K562 (cell line): ENCODE measurements around the gene ANO4. TPM values are rescaled to one million over a fixed set of nuclear protein-coding genes. Genes with fewer than 3 reads are reported as not detected.

Source experiments
- ATAC-seq: fragments of 200-7000 bp; cut with Tn5 transposase; 3 replicates; pipeline ENCODE4 v1.9.1; 2020; ENCODE audit warnings: moderate library complexity
- BruUV-seq: library from RNA; stranded (reverse); fragments of 400-500 nt; replicated peaks from 2 replicates; lab custom pipeline; 2021; lab: Mats Ljungman, UMichigan
- CTCF ChIA-PET: fragments of 300-600 bp; formaldehyde crosslinking; extraction: SDS; loops from one replicate; lab custom pipeline; 2021; ENCODE audit warnings: low intra/inter-chr PET ratio; lab: Yijun Ruan, JAX
- POLR2A ChIA-PET: fragments of 300-600, 350-650 bp; sonication (Branson Sonifier 250); formaldehyde crosslinking; extraction: SDS; loops from one replicate; lab custom pipeline; 2021; ENCODE audit warnings: antibody characterized with exemption, inconsistent platforms; lab: Yijun Ruan, JAX
- DNase-seq, 4 experiments: peaks; one replicate each; pipeline versions ENCODE4 v3.0.0 to v3.0.0-alpha.2; 2011 to 2018; ENCODE audit warnings: low spot score in 3 of 4, mixed read lengths in 3 of 4; ENCODE audit errors: extremely low read depth in 1 of 4
- FAIRE-seq: peaks from 2 replicates; lab custom pipeline; 2011; peaks lifted over from hg19 to GRCh38; lab: Jason Lieb, UNC
- H2AFZ ChIP-seq: 2 replicates; pipeline ENCODE4 v1.6.0; 2011; ENCODE audit warnings: low read depth, low read length, control low read depth, inconsistent platforms
- H3K27ac ChIP-seq: fragments of 200-600 bp; 3 replicates; pipeline ENCODE4 v1.8.0; 2011; ENCODE audit warnings: low read depth, mild to moderate bottlenecking, control low read depth, inconsistent platforms, low read length, moderate library complexity, mixed read lengths; ENCODE audit errors: extremely low read depth
- H3K27me3 ChIP-seq, 2 experiments: fragments of 300-600 bp in 1 of 2; 2 replicates in 1 of 2; 3 replicates in 1 of 2; pipeline versions ENCODE4 v1.6.0 to v1.8.0; 2011; ENCODE audit warnings: inconsistent platforms in 2 of 2, low read length in 2 of 2, mild to moderate bottlenecking in 1 of 2, mixed read lengths in 1 of 2, moderate library complexity in 1 of 2; ENCODE audit not compliant: control insufficient read depth in 2 of 2, insufficient read depth in 2 of 2
- H3K36me3 ChIP-seq: fragments of 300-600 bp; 3 replicates; pipeline ENCODE4 v1.8.0; 2011; ENCODE audit warnings: mild to moderate bottlenecking, low read length, inconsistent platforms; ENCODE audit not compliant: control insufficient read depth, insufficient read depth
- H3K4me1 ChIP-seq, 2 experiments: fragments of 200-600 bp in 1 of 2; replicated peaks in 1 of 2; 2 replicates in 1 of 2; 3 replicates in 1 of 2; pipeline versions ENCODE4 v1.5.1 to v1.8.0; 2011; ENCODE audit warnings: inconsistent platforms in 2 of 2, low read length in 2 of 2, mild to moderate bottlenecking in 1 of 2, mixed read lengths in 1 of 2, moderate library complexity in 1 of 2; ENCODE audit not compliant: control insufficient read depth in 2 of 2, insufficient read depth in 2 of 2
- H3K4me2 ChIP-seq: 2 replicates; pipeline ENCODE4 v1.6.1; 2011; ENCODE audit warnings: low read length, control low read depth, inconsistent platforms, mixed read lengths; ENCODE audit not compliant: insufficient read depth
- H3K4me3 ChIP-seq: fragments of 200-600 bp; sonication (generic), shearing (Covaris generic); 2 replicates; pipeline ENCODE4 v1.5.1; 2016; ENCODE audit warnings: control low read depth, inconsistent platforms
- H3K79me2 ChIP-seq: fragments of 200-600 bp; 3 replicates; pipeline ENCODE4 v1.8.0; 2011; ENCODE audit warnings: low read length, inconsistent platforms; ENCODE audit not compliant: control insufficient read depth, insufficient read depth
- H3K9ac ChIP-seq, 2 experiments: 2 replicates each; pipeline versions ENCODE4 v1.6.0 to v1.6.1; 2011; ENCODE audit warnings: low read depth in 2 of 2, low read length in 2 of 2, control low read depth in 1 of 2, inconsistent platforms in 1 of 2, mild to moderate bottlenecking in 1 of 2, mixed read lengths in 1 of 2; ENCODE audit not compliant: insufficient read depth in 1 of 2
- H3K9me1 ChIP-seq: one replicate; pipeline ENCODE4 v1.6.0; 2011; ENCODE audit warnings: inconsistent platforms, mild to moderate bottlenecking, low read length, moderate library complexity; ENCODE audit not compliant: control insufficient read depth, insufficient read depth
- H3K9me3 ChIP-seq: replicated peaks from 2 replicates; pipeline ENCODE4 v1.5.1; 2011; ENCODE audit warnings: low read depth, low read length, inconsistent platforms; ENCODE audit not compliant: control insufficient read depth, insufficient read depth
- H4K20me1 ChIP-seq: replicated peaks from 2 replicates; pipeline ENCODE4 v1.6.1; 2011; ENCODE audit warnings: low read length, inconsistent platforms, mixed read lengths; ENCODE audit not compliant: control insufficient read depth, insufficient read depth
- ETS2 ChIP-seq: IDR thresholded peaks from 2 replicates; pipeline ENCODE4 v1.6.1; 2016; ENCODE audit warnings: borderline replicate concordance, missing genetic modification characterization, mild to moderate bottlenecking, moderate library complexity, missing compliant biosample characterization; ENCODE audit not compliant: poor library complexity, severe bottlenecking
- FOXA3 ChIP-seq, 2 experiments: fragments of 450-650 bp in 1 of 2; sonication (generic) in 1 of 2; formaldehyde crosslinking; IDR thresholded peaks in 1 of 2; conservative IDR thresholded peaks in 1 of 2; 2 replicates each; pipeline versions ENCODE4 v1.4.0 to v1.8.0; 2020 to 2022; ENCODE audit warnings: mild to moderate bottlenecking in 2 of 2, missing genetic modification reagents in 1 of 2
- FOXP1 ChIP-seq: sonication (generic); formaldehyde crosslinking; IDR thresholded peaks from 2 replicates; pipeline ENCODE4 v1.8.0; 2022; ENCODE audit warnings: mild to moderate bottlenecking, missing genetic modification reagents
- KAT7 ChIP-seq: sonication (generic); formaldehyde crosslinking; IDR thresholded peaks from 2 replicates; pipeline ENCODE4 v1.8.0; 2022; ENCODE audit warnings: missing genetic modification reagents, mild to moderate bottlenecking, borderline replicate concordance
- MBD2 ChIP-seq: sonication (generic); IDR thresholded peaks from 2 replicates; pipeline ENCODE4 v1.6.1; 2016; ENCODE audit warnings: low read depth, borderline replicate concordance
- NFE2L1 ChIP-seq: fragments of 450-650 bp; IDR thresholded peaks from 2 replicates; pipeline ENCODE4 v1.6.1; 2016; ENCODE audit warnings: missing genetic modification characterization, low read depth, mild to moderate bottlenecking, missing compliant biosample characterization, moderate library complexity, borderline replicate concordance
- SREBF1 ChIP-seq: fragments of 150-350 bp; IDR thresholded peaks from 2 replicates; pipeline ENCODE4 v1.6.1; 2014; ENCODE audit warnings: antibody characterized with exemption, low read depth, low read length, borderline replicate concordance
- STAG1 ChIP-seq: sonication (generic); formaldehyde crosslinking; IDR thresholded peaks from 2 replicates; pipeline ENCODE4 v1.5.0; 2020; ENCODE audit warnings: missing genetic modification reagents, borderline replicate concordance
- TEAD2 ChIP-seq: fragments of 450-650 bp; IDR thresholded peaks from 2 replicates; pipeline ENCODE4 v1.6.1; 2016; ENCODE audit warnings: missing genetic modification characterization, control low read depth, missing compliant biosample characterization
- TOE1 ChIP-seq, 2 experiments: fragments of 450-650 bp in 1 of 2; sonication (generic) in 1 of 2; formaldehyde crosslinking in 1 of 2; IDR thresholded peaks; 2 replicates each; pipeline versions ENCODE4 v1.7.1 to v1.8.0; 2016 to 2022; ENCODE audit warnings: borderline replicate concordance in 2 of 2, mild to moderate bottlenecking in 2 of 2, antibody characterized with exemption in 1 of 2, inconsistent platforms in 1 of 2, low read depth in 1 of 2, missing genetic modification reagents in 1 of 2, moderate library complexity in 1 of 2
- ZBTB1 ChIP-seq: sonication (generic); formaldehyde crosslinking; IDR thresholded peaks from 2 replicates; pipeline ENCODE4 v1.8.1; 2023; ENCODE audit warnings: missing genetic modification reagents, low read depth, mild to moderate bottlenecking, borderline replicate concordance
- ZBTB5 ChIP-seq: fragments of 450-650 bp; IDR thresholded peaks from 2 replicates; pipeline ENCODE4 v1.6.1; 2017; ENCODE audit warnings: antibody characterized with exemption
- ZNF75A ChIP-seq: fragments of 450-650 bp; formaldehyde crosslinking; IDR thresholded peaks from 2 replicates; pipeline ENCODE4 v1.4.0; 2020; ENCODE audit warnings: mild to moderate bottlenecking
- WGBS: fragments of 100-300 bp; shearing (Covaris generic); methylation state at CpG from one replicate; pipeline ENCODE4 v1.1.6; 2016; ENCODE audit warnings: low coverage, mixed read lengths; ENCODE audit not compliant: insufficient coverage; ENCODE audit errors: missing lambda C conversion rate; 5-methylcytosine and 5-hydroxymethylcytosine counted together
- in situ Hi-C: fragments of 300-500 bp; cut with MboI; formaldehyde crosslinking; loops from 4 replicates; pipeline ENCODE4 v1.15.0; 2018; ENCODE audit warnings: inconsistent platforms, mixed read lengths
- intact Hi-C: fragments of 100-400 bp; cut with micrococcal nuclease; formaldehyde crosslinking; loops from 2 replicates; pipeline ENCODE4 v1.14.2; 2022
- polyA plus RNA-seq, 8 experiments: library from polyadenylated mRNA; depleted of rRNA in 4 of 8; stranded (reverse) in 5 of 8; unstranded in 3 of 8; fragments of >200 nt; fragmentation: Nextera tagmentation in 2 of 8; fragmentation: Illumina TruSeq in 1 of 8; extraction: Ambion mirVana in 2 of 8; extraction: Trizol in 1 of 8; gene quantifications; 2 replicates each; pipeline versions ENCODE4 v1.2.1 to v1.2.3, GENCODE V29; 2011 to 2014; ENCODE audit warnings: inconsistent platforms in 1 of 8, missing spikeins in 1 of 8
- total RNA-seq, 7 experiments: library from RNA; depleted of rRNA in 6 of 7; stranded (reverse); fragments of >200 nt in 6 of 7; fragmentation: Illumina TruSeq in 2 of 7; extraction: Trizol in 2 of 7; gene quantifications; 2 replicates each; pipeline versions ENCODE4 v1.2.1 to v1.2.3, GENCODE V29; 2011 to 2021; ENCODE audit warnings: low replicate concordance in 1 of 7
- TF ChIP-seq, protein P1 (sequence below): IDR thresholded peaks from 3 replicates; pipeline ENCODE4 v1.6.1; 2011; ENCODE audit warnings: borderline replicate concordance, mild to moderate bottlenecking; ENCODE audit not compliant: insufficient read length, insufficient read depth
- TF ChIP-seq, protein P2 (sequence below): fragments of 250-450 bp; sonication (Bioruptor Pico); IDR thresholded peaks from 2 replicates; pipeline ENCODE4 v1.8.0; 2021; ENCODE audit warnings: moderate library complexity, mild to moderate bottlenecking, inconsistent platforms
- TF ChIP-seq, protein P3 (sequence below), 2 experiments: fragments of 250-450 bp in 1 of 2; fragments of 450-650 bp in 1 of 2; sonication (Bioruptor Pico) in 1 of 2; IDR thresholded peaks; 2 replicates each; pipeline versions ENCODE4 v1.6.1 to v1.8.0; 2016 to 2021; ENCODE audit warnings: mild to moderate bottlenecking in 2 of 2, moderate library complexity in 2 of 2, missing compliant biosample characterization in 1 of 2, missing genetic modification characterization in 1 of 2

ANO4 gene
- total and polyA plus RNA-seq, 9 of the 15 experiments (the other 6 are each of a cell fraction or from before 2014, with no cell fraction given): not detected

DNA sequence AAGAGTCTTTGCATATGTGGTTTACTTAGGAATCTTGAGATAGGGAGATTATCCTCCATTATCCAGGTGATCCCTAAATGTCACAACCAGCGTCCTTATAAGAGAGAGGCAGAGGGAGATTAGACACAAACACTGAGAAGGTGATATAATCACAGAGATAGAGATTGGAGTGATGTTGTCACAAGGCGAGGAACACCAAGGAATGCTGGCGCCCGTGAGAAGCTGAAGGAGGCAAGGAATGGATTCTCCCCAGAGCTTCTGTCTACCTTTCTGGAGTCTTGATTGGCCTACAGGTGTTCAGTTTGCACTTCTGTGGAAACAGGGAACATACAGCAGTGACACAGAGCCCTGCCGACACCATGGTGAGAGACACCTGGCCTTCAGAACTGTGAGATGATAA, 101.6 kb downstream of the ANO4 start:
- no peaks in the 10 kb centered on the region for H3K9me1 ChIP-seq
- H3K79me2 ChIP-seq: no peaks in the 10 kb centered on the region
- H3K27me3 ChIP-seq: no peaks in the 10 kb centered on the region
- 2% methylated on average over 5 of the region's 5 CpGs for WGBS
- no peaks in the 10 kb centered on the region for H3K36me3 ChIP-seq
- BruUV-seq: no TSS peak
- no peaks in the 10 kb centered on the region for H3K4me1 ChIP-seq
- in situ Hi-C loops: no loop called here
- H3K9me3 ChIP-seq: no peaks in the 10 kb centered on the region
- H4K20me1 ChIP-seq: no peaks in the 10 kb centered on the region
- H3K4me3 ChIP-seq: no peak overlapping the region
- no peak for FAIRE-seq
- intact Hi-C loops: no loop called here
- H3K4me2 ChIP-seq: no peak overlapping the region
- no peak overlapping the region for H2AFZ ChIP-seq
- no peak overlapping the region for H3K27ac ChIP-seq
- ChIA-PET POLR2A (no interaction called here), CTCF (no interaction called here)
- no peak for DNase-seq
- H3K9ac ChIP-seq: no peak overlapping the region
- ATAC-seq: no peak
- TF ChIP-seq MBD2: no peak
- TF ChIP-seq ETS2 (tag): no peak
- no peak for TF ChIP-seq SREBF1
- TF ChIP-seq TOE1 (IDR thresholded peaks at IDR 0.05; ENCODE audit: borderline replicate concordance): no peak
- no peak for TF ChIP-seq TOE1 (CRISPR knock-in tag; IDR thresholded peaks at IDR 0.05; ENCODE audit: borderline replicate concordance, low read depth)
- TF ChIP-seq, protein P1, sequence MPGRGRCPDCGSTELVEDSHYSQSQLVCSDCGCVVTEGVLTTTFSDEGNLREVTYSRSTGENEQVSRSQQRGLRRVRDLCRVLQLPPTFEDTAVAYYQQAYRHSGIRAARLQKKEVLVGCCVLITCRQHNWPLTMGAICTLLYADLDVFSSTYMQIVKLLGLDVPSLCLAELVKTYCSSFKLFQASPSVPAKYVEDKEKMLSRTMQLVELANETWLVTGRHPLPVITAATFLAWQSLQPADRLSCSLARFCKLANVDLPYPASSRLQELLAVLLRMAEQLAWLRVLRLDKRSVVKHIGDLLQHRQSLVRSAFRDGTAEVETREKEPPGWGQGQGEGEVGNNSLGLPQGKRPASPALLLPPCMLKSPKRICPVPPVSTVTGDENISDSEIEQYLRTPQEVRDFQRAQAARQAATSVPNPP: no peak
- no peak for TF ChIP-seq FOXP1 (CRISPR knock-in tag)
- no peak for TF ChIP-seq ZNF75A (CRISPR knock-in tag)
- no peak for TF ChIP-seq FOXA3 (CRISPR knock-in tag; conservative IDR thresholded peaks at IDR 0.05 in 1 of 2, IDR thresholded peaks at IDR 0.05 in 1 of 2)
- no peak for TF ChIP-seq NFE2L1 (tag)
- no peak for TF ChIP-seq KAT7 (CRISPR knock-in tag)
- TF ChIP-seq ZBTB5: no peak
- TF ChIP-seq STAG1 (CRISPR knock-in tag): no peak
- TF ChIP-seq, protein P2, sequence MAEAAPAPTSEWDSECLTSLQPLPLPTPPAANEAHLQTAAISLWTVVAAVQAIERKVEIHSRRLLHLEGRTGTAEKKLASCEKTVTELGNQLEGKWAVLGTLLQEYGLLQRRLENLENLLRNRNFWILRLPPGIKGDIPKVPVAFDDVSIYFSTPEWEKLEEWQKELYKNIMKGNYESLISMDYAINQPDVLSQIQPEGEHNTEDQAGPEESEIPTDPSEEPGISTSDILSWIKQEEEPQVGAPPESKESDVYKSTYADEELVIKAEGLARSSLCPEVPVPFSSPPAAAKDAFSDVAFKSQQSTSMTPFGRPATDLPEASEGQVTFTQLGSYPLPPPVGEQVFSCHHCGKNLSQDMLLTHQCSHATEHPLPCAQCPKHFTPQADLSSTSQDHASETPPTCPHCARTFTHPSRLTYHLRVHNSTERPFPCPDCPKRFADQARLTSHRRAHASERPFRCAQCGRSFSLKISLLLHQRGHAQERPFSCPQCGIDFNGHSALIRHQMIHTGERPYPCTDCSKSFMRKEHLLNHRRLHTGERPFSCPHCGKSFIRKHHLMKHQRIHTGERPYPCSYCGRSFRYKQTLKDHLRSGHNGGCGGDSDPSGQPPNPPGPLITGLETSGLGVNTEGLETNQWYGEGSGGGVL (CRISPR knock-in tag): no peak
- TF ChIP-seq, protein P3, sequence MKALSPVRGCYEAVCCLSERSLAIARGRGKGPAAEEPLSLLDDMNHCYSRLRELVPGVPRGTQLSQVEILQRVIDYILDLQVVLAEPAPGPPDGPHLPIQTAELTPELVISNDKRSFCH (CRISPR knock-in tag; IDR thresholded peaks at IDR 0.05): no peak
- TF ChIP-seq, protein P3 (tag; IDR thresholded peaks at IDR 0.05): no peak
- TF ChIP-seq TEAD2 (tag): no peak
- no peak for TF ChIP-seq ZBTB1 (CRISPR knock-in tag)
